ENCODE data around the gene NSUN2.

DNA sequence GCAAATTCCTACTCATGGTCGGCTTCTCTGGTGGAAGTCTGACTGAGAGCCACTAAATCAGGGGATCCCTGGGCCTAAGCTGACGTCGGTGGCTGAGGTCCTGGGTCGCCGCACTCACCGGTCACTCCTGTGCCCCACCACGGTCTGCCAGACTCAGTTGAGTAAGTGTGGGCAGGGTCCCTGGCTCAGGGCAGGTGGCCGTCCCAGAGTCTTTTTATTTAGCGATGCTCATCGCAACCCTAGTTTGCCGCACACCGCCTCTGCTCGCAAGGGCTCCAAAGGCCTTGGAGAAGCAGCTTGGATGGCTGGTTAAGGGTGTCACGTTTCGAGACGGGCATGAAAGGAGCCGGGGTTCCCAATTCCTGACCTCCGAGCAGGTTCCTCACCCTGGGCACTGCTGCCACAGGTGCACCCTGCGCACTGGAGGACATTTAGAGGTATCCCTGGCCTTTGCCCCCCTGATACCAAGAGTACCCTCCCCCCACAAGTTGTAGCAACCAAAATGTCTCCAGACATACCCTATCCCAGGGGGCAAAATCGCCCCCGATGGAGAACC lies 59.9 kb downstream of the NSUN2 start:
- TF ChIP-seq POLR2A (IDR thresholded peaks at IDR 0.05; ENCODE audit: extremely low read depth, insufficient read length): no peak
- TF ChIP-seq, protein P1, sequence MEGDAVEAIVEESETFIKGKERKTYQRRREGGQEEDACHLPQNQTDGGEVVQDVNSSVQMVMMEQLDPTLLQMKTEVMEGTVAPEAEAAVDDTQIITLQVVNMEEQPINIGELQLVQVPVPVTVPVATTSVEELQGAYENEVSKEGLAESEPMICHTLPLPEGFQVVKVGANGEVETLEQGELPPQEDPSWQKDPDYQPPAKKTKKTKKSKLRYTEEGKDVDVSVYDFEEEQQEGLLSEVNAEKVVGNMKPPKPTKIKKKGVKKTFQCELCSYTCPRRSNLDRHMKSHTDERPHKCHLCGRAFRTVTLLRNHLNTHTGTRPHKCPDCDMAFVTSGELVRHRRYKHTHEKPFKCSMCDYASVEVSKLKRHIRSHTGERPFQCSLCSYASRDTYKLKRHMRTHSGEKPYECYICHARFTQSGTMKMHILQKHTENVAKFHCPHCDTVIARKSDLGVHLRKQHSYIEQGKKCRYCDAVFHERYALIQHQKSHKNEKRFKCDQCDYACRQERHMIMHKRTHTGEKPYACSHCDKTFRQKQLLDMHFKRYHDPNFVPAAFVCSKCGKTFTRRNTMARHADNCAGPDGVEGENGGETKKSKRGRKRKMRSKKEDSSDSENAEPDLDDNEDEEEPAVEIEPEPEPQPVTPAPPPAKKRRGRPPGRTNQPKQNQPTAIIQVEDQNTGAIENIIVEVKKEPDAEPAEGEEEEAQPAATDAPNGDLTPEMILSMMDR (IDR thresholded peaks at IDR 0.05; ENCODE audit: low read depth, low read length): no peak
- TF ChIP-seq, protein P2, sequence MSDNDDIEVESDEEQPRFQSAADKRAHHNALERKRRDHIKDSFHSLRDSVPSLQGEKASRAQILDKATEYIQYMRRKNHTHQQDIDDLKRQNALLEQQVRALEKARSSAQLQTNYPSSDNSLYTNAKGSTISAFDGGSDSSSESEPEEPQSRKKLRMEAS (IDR thresholded peaks at IDR 0.05; ENCODE audit: low read depth, low read length): no peak
